ENCODE measurements around the gene AOAH.

The AOAH gene

DNA sequence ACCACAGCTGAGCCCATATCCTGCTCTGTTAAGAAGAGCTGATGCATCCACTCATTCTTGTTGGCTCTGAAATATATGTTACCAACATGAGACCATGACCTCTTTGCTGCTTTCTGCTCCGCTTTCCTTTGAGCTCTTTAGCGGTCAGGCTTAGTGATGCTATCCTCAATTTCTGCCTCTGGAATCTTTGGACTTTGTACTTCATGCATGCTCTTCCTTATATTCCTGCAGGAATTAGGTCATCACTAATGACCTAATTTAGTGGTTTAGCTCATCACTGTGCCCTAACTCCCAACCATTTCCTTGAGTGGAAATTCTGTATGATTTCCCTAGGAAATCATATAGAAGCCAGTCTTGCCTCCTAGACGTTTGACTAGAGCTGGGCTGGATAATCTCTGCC lies 119.5 kb downstream of the AOAH start:
- in situ Hi-C loops (cut with HindIII; ENCODE audit: low pct_unique_long_range_greater_than_20kb, low sequenced_read_pairs) = no loop called here
- DNase-seq (ENCODE audit: low read depth in 1 of 2, low spot score in 1 of 2) = no peak
- TF ChIP-seq JUND (IDR thresholded peaks at IDR 0.05; ENCODE audit: low read depth) = no peak

- TF ChIP-seq JUND (IDR thresholded peaks at IDR 0.05; ENCODE audit: low read depth) = no peak
- no peak for DNase-seq (ENCODE audit: low read depth in 1 of 2, low spot score in 1 of 2)
- in situ Hi-C loops (cut with HindIII; ENCODE audit: low pct_unique_long_range_greater_than_20kb, low sequenced_read_pairs) = no loop called here
Measured at GRCh38 chr7:36602934-36603887, 121.1 kb downstream of the AOAH start.

DNA sequence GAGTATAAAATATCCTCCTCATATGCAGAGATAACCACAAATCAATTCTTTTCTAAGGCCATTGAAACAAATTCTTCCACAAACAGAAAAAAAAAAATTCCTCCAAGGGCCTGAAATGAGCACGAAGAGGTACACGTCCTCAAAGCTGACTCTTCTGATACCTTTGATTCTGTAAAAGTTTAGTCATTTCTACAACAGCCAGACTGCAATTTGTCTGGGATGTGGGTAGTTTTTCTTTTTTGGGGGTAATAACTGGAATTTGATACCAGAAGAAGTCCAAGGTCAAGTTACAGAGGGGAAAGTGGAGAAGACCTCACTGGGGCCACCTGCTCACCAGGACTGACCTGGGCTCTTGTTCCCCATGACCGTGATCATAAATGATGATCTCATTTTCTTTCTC lies 121.8 kb downstream of the AOAH start:
- no peak for TF ChIP-seq JUND (IDR thresholded peaks at IDR 0.05; ENCODE audit: low read depth)
- in situ Hi-C loops (cut with HindIII; ENCODE audit: low pct_unique_long_range_greater_than_20kb, low sequenced_read_pairs) = no loop called here
- no peak for DNase-seq (ENCODE audit: low read depth in 1 of 2, low spot score in 1 of 2)

GRCh38 chr7:36601601-36602000 lies 122.7 kb downstream of the AOAH start:
- no peak for TF ChIP-seq JUND (IDR thresholded peaks at IDR 0.05; ENCODE audit: low read depth)
- no peak for DNase-seq (ENCODE audit: low read depth in 1 of 2, low spot score in 1 of 2)
- in situ Hi-C loops (cut with HindIII; ENCODE audit: low pct_unique_long_range_greater_than_20kb, low sequenced_read_pairs) = no loop called here

- TF ChIP-seq JUND (IDR thresholded peaks at IDR 0.05; ENCODE audit: low read depth) = no peak
- in situ Hi-C loops (cut with HindIII; ENCODE audit: low pct_unique_long_range_greater_than_20kb, low sequenced_read_pairs) = no loop called here
- no peak for DNase-seq (ENCODE audit: low read depth in 1 of 2, low spot score in 1 of 2)
Measured at GRCh38 chr7:36600869-36601530, 123.3 kb downstream of the AOAH start.

DNA sequence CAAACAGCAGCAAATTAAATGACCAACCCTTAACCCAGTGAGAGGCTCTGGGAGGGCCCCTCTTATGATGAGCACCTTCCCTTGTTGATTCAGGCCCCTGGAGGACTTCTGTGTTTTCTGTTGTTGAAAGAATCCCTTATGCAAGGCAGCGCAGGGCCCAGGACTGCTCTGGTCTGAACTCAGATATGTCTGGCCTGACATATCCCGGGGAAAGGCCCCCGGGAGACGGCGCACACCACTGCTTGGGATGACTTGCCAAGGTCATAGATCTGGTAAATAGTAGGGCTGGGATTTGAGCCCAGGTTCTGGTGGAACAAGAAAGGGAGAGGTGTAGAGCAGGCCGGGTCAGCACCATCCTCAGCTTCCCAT lies 124.0 kb downstream of the AOAH start:
- no peak for TF ChIP-seq JUND (IDR thresholded peaks at IDR 0.05; ENCODE audit: low read depth)
- in situ Hi-C loops (cut with HindIII; ENCODE audit: low pct_unique_long_range_greater_than_20kb, low sequenced_read_pairs) = no loop called here
- DNase-seq (ENCODE audit: low read depth in 1 of 2, low spot score in 1 of 2) = no peak

GRCh38 chr7:36599645-36600313 lies 124.5 kb downstream of the AOAH start:
- in situ Hi-C loops (cut with HindIII; ENCODE audit: low pct_unique_long_range_greater_than_20kb, low sequenced_read_pairs) = no loop called here
- no peak for DNase-seq (ENCODE audit: low read depth in 1 of 2, low spot score in 1 of 2)
- TF ChIP-seq JUND (IDR thresholded peaks at IDR 0.05; ENCODE audit: low read depth) = no peak

GRCh38 chr7:36598054-36598674 lies 126.1 kb downstream of the AOAH start:
- TF ChIP-seq JUND (IDR thresholded peaks at IDR 0.05; ENCODE audit: low read depth) = no peak
- in situ Hi-C loops (cut with HindIII; ENCODE audit: low pct_unique_long_range_greater_than_20kb, low sequenced_read_pairs) = no loop called here
- DNase-seq (ENCODE audit: low read depth in 1 of 2, low spot score in 1 of 2) = peak in 1 of 2 experiments; percentile 16

GRCh38 chr7:36597090-36597773 lies 127.1 kb downstream of the AOAH start:
- in situ Hi-C loops (cut with HindIII; ENCODE audit: low pct_unique_long_range_greater_than_20kb, low sequenced_read_pairs) = no loop called here
- no peak for TF ChIP-seq JUND (IDR thresholded peaks at IDR 0.05; ENCODE audit: low read depth)
- no peak for DNase-seq (ENCODE audit: low read depth in 1 of 2, low spot score in 1 of 2)

DNA sequence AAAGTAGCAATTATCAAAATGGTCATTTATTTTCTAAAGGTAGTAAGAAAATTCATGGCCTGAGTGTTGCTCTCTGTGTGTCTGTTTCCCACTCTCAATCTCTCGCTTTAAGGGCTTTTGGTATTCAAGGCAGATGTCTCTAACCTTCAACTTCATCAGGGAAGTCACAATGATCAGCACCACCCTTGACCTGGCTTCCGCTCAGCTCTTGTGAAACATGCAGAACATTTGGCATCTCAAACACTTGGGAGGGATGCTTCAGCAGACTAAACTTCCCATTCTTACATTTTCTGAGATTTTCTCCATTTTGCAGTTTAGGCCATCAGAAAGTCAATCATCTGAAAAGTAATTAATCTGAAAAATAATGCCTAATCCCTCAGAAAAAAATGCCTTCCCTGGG lies 129.8 kb downstream of the AOAH start:
- in situ Hi-C loops (cut with HindIII; ENCODE audit: low pct_unique_long_range_greater_than_20kb, low sequenced_read_pairs) = no loop called here
- no peak for TF ChIP-seq JUND (IDR thresholded peaks at IDR 0.05; ENCODE audit: low read depth)
- no peak for DNase-seq (ENCODE audit: low read depth in 1 of 2, low spot score in 1 of 2)

- no peak for TF ChIP-seq JUND (IDR thresholded peaks at IDR 0.05; ENCODE audit: low read depth)
- in situ Hi-C loops (cut with HindIII; ENCODE audit: low pct_unique_long_range_greater_than_20kb, low sequenced_read_pairs) = no loop called here
- DNase-seq (ENCODE audit: low read depth in 1 of 2, low spot score in 1 of 2) = no peak
Measured at GRCh38 chr7:36591636-36592035, 132.7 kb downstream of the AOAH start.

DNA sequence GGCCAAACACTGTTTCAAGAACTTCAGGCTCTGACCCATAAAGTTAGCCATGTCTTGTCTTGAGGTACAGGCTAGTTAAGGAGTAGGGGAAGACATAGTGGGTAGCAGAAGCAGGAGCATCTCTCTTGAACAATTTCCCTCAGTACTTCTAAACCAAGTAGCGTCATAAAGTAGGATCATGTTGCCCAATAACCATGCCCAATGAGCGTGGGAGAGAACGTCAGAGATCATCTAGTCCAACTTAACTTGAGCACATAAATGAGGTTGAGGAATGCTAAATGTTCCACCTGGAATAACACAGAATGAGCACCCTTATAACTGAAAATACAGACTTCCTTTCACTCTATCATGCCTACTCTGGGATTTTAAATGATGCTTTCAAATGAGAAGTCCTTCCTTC lies 134.9 kb downstream of the AOAH start:
- no peak for TF ChIP-seq JUND (IDR thresholded peaks at IDR 0.05; ENCODE audit: low read depth)
- in situ Hi-C loops (cut with HindIII; ENCODE audit: low pct_unique_long_range_greater_than_20kb, low sequenced_read_pairs) = no loop called here
- no peak for DNase-seq (ENCODE audit: low read depth in 1 of 2, low spot score in 1 of 2)
